NCI-H1694 (cell line): ENCODE data around the gene RBM39.
"Not testable (repeated sequence)": the region's sequence is repeated elsewhere in the genome, so short reads cannot be mapped to it uniquely, and the experiment has no call there.

Experiments used
- DNase-seq: peaks from one replicate; lab custom pipeline; 2025; lab: John Stamatoyannopoulos, UW

The RBM39 gene

GRCh38 chr20:35706591-35707529 is 35.2 kb downstream of the RBM39 start:
- not testable (repeated sequence) for DNase-seq

GRCh38 chr20:35705894-35706293 is 36.2 kb downstream of the RBM39 start:
- not testable (repeated sequence) for DNase-seq

GRCh38 chr20:35704514-35705261 is 37.4 kb downstream of the RBM39 start:
- no peak for DNase-seq

GRCh38 chr20:35702824-35703695 is 39.0 kb downstream of the RBM39 start:
- no peak for DNase-seq

- DNase-seq: no peak
Measured at GRCh38 chr20:35702051-35702823, 39.8 kb downstream of the RBM39 start.

- no peak for DNase-seq
Measured at GRCh38 chr20:35700625-35701148, 41.4 kb downstream of the RBM39 start.

GRCh38 chr20:35699957-35700624 is 42.0 kb downstream of the RBM39 start:
- no peak for DNase-seq

- DNase-seq: peak; percentile 66
Measured at GRCh38 chr20:35699127-35699956, 42.7 kb downstream of the RBM39 start, which contains the start of the genes NFS1 and ROMO1. Gene NFS1 (minus strand): TSS chr20:35699352. CDS start chr20:35699288, 64 bp downstream. Gene ROMO1 (plus strand): TSS chr20:35699405. CDS start chr20:35699633, 228 bp downstream.

- DNase-seq: no peak
Measured at GRCh38 chr20:35698298-35699126, 43.5 kb downstream of the RBM39 start.

GRCh38 chr20:35697696-35698297 is 44.3 kb downstream of the RBM39 start:
- DNase-seq: no peak

- DNase-seq: no peak
Measured at GRCh38 chr20:35695978-35696377, 46.1 kb downstream of the RBM39 start.

- DNase-seq: no peak
Measured at GRCh38 chr20:35695245-35695749, 46.8 kb downstream of the RBM39 start.

GRCh38 chr20:35690265-35690664 is 51.8 kb downstream of the RBM39 start:
- no peak for DNase-seq

- not testable (repeated sequence) for DNase-seq
Measured at GRCh38 chr20:35686872-35687271, 55.2 kb downstream of the RBM39 start.

GRCh38 chr20:35685368-35685767 is 56.7 kb downstream of the RBM39 start:
- DNase-seq: not testable (repeated sequence)

GRCh38 chr20:35681960-35682359 is 60.1 kb downstream of the RBM39 start:
- DNase-seq: no peak

- no peak for DNase-seq
Measured at GRCh38 chr20:35680452-35681183, 61.4 kb downstream of the RBM39 start.
